Hepatocyte (in vitro differentiated cells): Measurements from ENCODE around the gene LINC01488.

Experiments used
- CTCF ChIP-seq: fragments of 200-600 bp; sonication (generic); IDR thresholded peaks from 2 replicates; pipeline ENCODE4 v1.5.1; 2016; ENCODE audit warnings: antibody characterized with exemption, mild to moderate bottlenecking; ENCODE audit not compliant: poor library complexity
- EZH2 ChIP-seq: fragments of 200-600 bp; sonication (generic); IDR thresholded peaks from 2 replicates; pipeline ENCODE4 v1.6.1; 2016; ENCODE audit warnings: antibody characterized with exemption, mild to moderate bottlenecking, borderline replicate concordance
- EZH2phosphoT487 ChIP-seq: fragments of 200-600 bp; sonication (generic); IDR thresholded peaks from one replicate; pipeline ENCODE4 v1.6.1; 2018; ENCODE audit warnings: antibody characterized with exemption, mild to moderate bottlenecking, low read depth, moderate library complexity; ENCODE audit not compliant: unreplicated experiment, severe bottlenecking

GRCh38 chr11:69433741-69434140, 47.7 kb upstream of the LINC01488 start:
- TF ChIP-seq EZH2phosphoT487, result no peak
- no peak for TF ChIP-seq CTCF
- no peak for TF ChIP-seq EZH2
